ENCODE data around the gene ECPAS. TPM values are rescaled to one million over a fixed set of nuclear protein-coding genes. Genes with fewer than 3 reads are reported as not detected.
A peak's percentile ranks its signal among the peaks of the same experiment; 100 is the strongest.

The ECPAS gene
- total RNA-seq, 6 experiments from 2014 or later: 36.8 to 52.8 (median 41.1) TPM

DNA sequence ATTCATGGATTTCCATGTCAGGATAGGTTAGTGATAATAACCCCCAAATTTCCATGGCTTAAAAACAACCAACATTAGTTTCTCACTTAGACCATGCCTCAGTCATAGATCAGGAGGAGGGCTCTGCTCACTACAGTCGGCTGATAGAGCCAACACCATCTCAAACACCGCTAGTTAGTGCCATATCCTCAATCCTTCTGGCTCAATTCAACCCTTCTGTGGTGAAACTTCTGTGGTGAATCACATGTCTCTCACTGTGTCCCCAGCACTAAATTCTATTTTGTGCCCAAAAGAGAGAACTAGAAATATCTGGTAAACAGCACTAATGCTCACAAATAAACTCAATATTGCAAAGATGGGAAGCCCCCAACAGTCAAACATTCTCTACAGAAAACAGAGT is 21.1 kb downstream of the ECPAS start:
- no peak for ATAC-seq
- WGBS (ENCODE audit: insufficient coverage, low coverage, low lambda C conversion rate, missing lambda C conversion rate): 67% methylated on average over 2 of the region's 2 CpGs

DNA sequence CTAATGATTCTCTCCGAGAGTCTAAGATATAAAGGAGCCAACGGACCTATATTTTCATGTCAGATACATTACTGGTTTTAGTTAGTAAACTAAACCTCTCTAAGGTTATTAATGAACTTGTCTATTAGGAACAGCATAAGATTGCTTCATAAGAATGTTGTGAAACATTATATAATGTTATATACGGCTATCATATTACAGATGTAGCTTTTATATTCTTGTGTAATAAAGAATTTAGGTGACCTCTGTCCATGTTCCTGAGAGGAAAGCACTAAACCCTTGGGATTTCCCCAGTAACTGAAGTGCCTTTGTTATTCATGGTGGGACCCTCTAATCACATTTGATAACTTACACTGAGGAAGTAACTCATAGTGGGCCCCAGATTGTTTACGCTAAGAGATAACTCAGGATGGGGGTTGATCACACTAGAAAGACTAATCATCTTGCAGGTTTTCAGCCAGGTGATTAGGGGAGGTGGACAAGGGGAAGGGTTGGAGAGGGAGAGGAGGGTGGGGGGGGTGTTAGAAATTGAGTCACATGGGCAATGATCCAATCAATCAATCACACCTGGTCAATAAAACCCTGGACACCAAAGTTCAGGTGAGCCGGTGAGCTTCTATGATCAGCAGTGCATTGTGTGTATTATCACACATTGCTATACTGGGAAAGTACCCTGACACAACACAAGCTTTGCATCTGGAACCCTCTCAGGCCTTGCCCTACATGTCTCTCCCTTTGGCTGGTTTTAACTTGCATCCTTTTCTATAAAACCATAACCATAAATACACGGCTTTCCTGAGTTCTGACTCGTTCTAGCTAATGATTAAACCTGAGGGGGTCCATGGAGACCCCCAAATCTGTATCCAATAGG is 25.8 kb downstream of the ECPAS start:
- ATAC-seq (peak in 3 of 4 donors; percentile 30 to 62 (median 48)), DNase-seq (no peak)
- H3K27me3 ChIP-seq: no peaks in the 10 kb centered on the region
- TF ChIP-seq, protein P1, sequence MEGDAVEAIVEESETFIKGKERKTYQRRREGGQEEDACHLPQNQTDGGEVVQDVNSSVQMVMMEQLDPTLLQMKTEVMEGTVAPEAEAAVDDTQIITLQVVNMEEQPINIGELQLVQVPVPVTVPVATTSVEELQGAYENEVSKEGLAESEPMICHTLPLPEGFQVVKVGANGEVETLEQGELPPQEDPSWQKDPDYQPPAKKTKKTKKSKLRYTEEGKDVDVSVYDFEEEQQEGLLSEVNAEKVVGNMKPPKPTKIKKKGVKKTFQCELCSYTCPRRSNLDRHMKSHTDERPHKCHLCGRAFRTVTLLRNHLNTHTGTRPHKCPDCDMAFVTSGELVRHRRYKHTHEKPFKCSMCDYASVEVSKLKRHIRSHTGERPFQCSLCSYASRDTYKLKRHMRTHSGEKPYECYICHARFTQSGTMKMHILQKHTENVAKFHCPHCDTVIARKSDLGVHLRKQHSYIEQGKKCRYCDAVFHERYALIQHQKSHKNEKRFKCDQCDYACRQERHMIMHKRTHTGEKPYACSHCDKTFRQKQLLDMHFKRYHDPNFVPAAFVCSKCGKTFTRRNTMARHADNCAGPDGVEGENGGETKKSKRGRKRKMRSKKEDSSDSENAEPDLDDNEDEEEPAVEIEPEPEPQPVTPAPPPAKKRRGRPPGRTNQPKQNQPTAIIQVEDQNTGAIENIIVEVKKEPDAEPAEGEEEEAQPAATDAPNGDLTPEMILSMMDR (IDR thresholded peaks at IDR 0.05): no peak
- no peak for TF ChIP-seq POLR2A (IDR thresholded peaks at IDR 0.05)
- H3K9me3 ChIP-seq: no peaks in the 10 kb centered on the region
- H3K4me3 ChIP-seq: no peak overlapping the region
- H3K4me1 ChIP-seq: peaks cover 0 to 20% (median 0%) of the 10 kb centered on the region in 4 donors
- 63% methylated on average over 7 of the region's 7 CpGs for WGBS (ENCODE audit: insufficient coverage, low coverage, low lambda C conversion rate, missing lambda C conversion rate)
- H3K27ac ChIP-seq: no peak overlapping the region
- H3K36me3 ChIP-seq: no peaks in the 10 kb centered on the region
- intact Hi-C loops (cut with DNase I): no loop called here

More for the DNA sequence above, 21.1 kb downstream of the ECPAS start:
- DNase-seq: no peak
- Histone ChIP-seq H3K4me1 (peaks cover 0 to 17% (median 3%) of the 10 kb centered on the region in 4 donors), H3K27me3 (no peaks in the 10 kb centered on the region), H3K36me3 (no peaks in the 10 kb centered on the region), H3K27ac (no peak overlapping the region), H3K9me3 (no peaks in the 10 kb centered on the region), H3K4me3 (no peak overlapping the region)
- TF ChIP-seq POLR2A (IDR thresholded peaks at IDR 0.05): no peak
- TF ChIP-seq, protein P1 (IDR thresholded peaks at IDR 0.05): no peak
- intact Hi-C loops (cut with DNase I): no loop called here

DNA sequence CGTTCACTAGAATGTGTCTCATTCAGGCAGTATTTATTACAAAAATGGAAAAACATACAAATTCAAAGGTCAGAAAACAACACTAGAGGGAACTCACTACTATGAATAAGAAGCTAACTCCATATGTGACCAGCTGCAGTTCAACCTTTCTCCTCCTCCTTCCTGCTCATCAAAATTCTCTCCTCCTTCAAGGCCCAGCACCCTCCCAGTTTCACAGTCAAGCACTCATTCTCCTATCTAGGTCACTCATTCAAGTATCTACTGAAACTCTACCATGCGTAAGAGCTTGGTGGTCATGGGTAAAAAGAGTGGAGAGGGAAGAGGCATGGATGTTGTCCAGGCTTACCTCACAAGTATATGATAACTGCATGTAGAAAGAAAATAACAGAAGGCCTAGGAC is 27.7 kb downstream of the ECPAS start:
- H3K27me3 ChIP-seq: no peaks in the 10 kb centered on the region
- peak in 1 of 4 donors; percentile 15 for ATAC-seq
- WGBS (ENCODE audit: insufficient coverage, low coverage, low lambda C conversion rate, missing lambda C conversion rate): 43% methylated on average over 2 of the region's 2 CpGs
- intact Hi-C loops (cut with DNase I): no loop called here
- TF ChIP-seq, protein P1 (IDR thresholded peaks at IDR 0.05): no peak
- no peak for TF ChIP-seq POLR2A (IDR thresholded peaks at IDR 0.05)
- H3K36me3 ChIP-seq: no peaks in the 10 kb centered on the region
- H3K27ac ChIP-seq: no peak overlapping the region
- no peak for DNase-seq
- no peaks in the 10 kb centered on the region for H3K9me3 ChIP-seq
- H3K4me1 ChIP-seq: peaks cover 0 to 20% (median 0%) of the 10 kb centered on the region in 4 donors
- no peak overlapping the region for H3K4me3 ChIP-seq

DNA sequence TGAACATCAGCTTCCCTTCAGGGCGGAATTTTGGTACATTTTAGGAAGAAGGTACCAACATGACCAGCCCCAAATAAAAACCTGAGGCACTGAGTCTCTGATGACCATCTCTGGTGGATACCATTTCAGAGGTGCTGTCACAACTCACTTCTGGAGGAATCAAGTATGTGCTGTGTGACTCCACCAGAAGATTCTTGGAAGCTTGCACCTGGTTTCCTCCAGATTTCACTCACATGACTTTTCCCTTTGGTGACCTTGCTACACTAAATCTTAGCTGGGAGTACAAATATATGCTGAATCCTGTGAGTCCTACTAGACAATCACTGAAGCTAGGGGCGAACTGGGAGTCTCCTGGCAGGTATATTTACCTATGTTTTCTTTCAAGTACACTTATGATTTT is 28.5 kb downstream of the ECPAS start:
- Histone ChIP-seq H3K27me3 (no peaks in the 10 kb centered on the region), H3K36me3 (peaks cover 0 to 7% (median 0%) of the 10 kb centered on the region in 4 donors), H3K9me3 (no peaks in the 10 kb centered on the region), H3K4me3 (no peak overlapping the region), H3K27ac (no peak overlapping the region), H3K4me1 (peaks cover 0 to 20% (median 0%) of the 10 kb centered on the region in 4 donors)
- intact Hi-C loops (cut with DNase I): no loop called here
- DNase-seq: no peak
- no peak for TF ChIP-seq POLR2A (IDR thresholded peaks at IDR 0.05)
- TF ChIP-seq, protein P1 (IDR thresholded peaks at IDR 0.05): no peak
- ATAC-seq: no peak
- 100% methylated on average over 1 of the region's 2 CpGs for WGBS (ENCODE audit: insufficient coverage, low coverage, low lambda C conversion rate, missing lambda C conversion rate)
